HG02852 (cell line): ENCODE measurements around the gene SHROOM3.

Experiments used
- ATAC-seq: cut with Tn5 transposase; IDR thresholded peaks from one replicate; pipeline ENCODE4 v1.9.1; 2021; ENCODE audit warnings: mild to moderate bottlenecking, moderate library complexity; ENCODE audit not compliant: unreplicated experiment

The SHROOM3 gene

DNA sequence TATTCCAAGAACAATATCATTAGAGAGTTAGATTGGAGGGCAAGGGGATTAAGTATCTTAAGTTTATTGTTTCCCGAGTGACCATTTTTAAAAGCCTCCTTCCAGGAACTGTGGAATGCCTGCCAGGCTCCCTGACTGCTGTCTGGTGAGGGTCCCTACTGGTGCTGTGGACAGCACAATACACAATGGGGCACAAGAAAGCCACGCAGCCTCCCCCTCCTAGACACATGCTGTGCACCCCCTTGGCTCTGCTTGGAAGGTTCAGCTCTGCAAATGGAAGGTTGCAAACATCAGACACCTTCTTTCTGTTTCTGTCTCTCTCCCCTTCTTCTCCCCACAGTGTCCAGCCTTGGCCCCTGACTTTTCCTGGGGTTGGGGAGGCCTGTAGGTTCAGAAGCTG, 153.2 kb downstream of the SHROOM3 start:
- no peak for ATAC-seq

DNA sequence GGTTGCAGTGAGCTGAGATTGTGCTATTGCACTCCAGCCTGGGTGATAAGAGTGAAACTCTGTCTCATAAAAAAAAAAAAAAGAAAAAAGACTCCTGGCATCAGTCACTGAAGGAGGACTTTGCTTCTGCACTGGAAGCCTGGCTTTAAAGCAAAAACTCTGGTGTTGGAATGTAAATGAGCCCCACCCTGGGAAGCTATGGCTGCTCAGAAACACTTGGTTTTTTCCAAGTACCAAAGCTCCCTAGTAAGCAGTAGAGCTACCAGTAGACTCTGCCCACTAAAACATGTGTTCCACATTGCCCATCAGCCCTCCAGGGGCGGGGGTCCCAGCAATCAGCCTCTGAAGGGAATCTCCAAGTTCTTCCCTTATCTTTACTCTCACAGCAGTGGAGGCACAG, 154.4 kb downstream of the SHROOM3 start:
- no peak for ATAC-seq

DNA sequence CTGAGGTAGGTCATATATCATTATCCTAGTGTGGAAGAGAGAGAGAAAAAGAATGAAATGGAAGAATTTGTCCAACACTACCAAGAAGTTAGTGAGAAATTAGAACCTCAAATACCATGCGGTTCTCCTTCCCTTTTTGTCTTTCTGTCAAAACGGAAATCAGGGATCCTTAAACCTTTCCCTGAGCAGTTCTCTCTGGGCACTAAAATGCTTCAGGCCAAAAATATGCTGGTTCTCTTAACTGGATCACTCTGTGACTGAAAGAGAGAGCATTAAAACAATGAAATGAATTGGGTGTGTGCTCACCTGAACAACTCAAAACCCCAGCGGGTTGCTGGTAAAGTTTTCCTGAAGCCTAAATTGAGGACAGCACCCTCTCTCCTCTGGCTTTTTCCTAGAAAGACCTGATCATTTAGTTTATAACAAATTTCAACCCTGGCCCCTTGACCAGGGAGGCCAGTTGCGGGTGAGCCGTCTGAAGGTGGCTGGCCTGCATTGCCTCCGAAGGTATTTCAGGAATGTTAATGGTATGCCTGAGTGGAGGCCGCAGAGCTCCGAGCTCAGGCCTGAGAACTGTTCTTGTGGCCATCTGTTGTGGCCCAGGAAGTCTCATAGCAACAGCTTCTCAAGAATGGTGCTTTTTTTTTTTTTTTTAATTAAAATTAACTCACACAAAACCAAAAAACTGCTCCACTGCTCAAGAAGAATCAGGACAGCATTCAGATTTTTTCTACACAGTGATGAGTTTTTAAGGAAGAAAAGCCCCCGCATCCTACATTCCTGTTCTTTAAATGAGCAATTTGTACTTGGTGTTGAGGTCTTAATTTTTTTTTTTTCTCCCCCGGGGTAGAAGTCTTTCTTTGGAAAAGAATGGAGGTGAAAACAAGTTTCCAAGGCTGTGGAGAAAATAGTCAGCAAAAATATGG, 155.1 kb downstream of the SHROOM3 start:
- no peak for ATAC-seq

DNA sequence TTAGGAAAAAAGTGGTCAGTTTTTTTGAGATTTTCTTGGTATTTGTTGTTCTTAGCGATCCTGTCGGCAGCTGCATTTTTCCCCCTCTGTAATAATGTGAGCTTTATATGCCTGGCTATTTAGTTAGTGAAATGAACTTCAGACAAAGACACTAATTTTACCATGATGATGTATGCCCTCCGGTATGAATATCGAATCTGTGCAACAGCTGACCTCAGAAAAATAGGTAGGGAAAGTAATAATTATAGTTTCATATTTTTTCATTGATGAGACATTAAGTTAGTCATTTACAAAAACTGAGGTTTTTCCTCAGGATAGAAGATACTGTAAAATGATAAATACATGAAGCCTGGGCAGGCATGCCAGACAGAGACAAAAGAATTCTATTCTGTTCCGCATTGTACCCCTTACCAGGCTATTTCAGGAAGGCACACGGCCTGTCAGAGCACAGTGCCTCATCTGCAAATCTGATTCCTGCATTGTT, 155.8 kb downstream of the SHROOM3 start:
- ATAC-seq = no peak

DNA sequence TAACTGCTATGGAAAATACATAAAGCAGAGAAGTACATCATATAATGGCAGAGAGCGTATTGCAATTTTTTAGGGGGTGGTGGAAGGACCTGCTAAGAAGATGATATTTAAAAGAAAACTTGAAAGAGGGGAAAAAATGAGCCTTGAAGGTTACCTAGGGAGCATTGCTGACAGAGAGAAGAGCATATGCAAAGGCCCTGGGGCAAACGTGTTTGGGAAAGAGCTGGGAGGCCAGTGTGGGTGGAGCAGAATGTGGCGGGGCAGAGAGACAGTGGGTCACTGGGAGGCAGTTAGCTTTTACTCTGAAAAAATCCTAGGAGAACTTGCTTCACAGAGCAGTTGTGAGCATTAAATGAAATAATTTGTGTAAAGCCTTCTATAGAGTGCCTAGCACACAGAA, 157.0 kb downstream of the SHROOM3 start:
- ATAC-seq = no peak

DNA sequence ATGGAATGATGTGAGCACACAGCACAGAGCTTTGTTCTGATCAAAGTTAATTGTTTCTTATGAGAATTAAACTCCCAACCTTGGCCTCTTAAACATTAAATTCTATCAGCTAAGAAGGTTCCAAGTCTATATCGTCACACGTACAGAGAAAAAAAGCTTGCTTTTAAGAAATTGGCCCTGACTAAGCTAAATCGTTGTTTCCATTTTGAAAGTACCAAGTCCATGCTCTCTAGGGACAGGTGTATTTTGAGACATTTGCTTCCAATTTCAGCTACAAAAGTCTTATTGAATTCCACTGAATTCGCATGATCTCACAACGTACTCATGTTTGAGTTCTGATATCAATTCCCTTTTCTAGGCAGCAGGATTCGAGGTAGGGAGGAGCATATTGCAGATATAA, 157.4 kb downstream of the SHROOM3 start:
- no peak for ATAC-seq

DNA sequence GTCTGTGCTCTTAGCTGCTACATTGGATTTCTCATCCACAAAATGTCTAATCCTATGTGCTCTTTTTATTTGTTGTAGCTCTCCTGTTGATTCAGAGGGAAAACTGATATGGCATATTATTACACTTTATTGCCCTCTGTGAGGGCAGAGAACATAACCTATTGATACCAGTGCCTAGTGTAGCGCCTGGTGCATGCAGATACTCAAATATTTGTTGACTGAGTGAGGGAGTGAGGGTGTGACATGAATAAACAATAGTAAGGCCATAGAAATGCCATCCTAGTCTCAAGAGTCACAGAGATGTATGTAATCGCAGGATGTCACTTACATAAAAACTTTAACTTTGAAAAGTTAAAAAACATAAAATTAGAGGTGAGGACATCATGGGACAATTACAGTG, 159.1 kb downstream of the SHROOM3 start:
- no peak for ATAC-seq

DNA sequence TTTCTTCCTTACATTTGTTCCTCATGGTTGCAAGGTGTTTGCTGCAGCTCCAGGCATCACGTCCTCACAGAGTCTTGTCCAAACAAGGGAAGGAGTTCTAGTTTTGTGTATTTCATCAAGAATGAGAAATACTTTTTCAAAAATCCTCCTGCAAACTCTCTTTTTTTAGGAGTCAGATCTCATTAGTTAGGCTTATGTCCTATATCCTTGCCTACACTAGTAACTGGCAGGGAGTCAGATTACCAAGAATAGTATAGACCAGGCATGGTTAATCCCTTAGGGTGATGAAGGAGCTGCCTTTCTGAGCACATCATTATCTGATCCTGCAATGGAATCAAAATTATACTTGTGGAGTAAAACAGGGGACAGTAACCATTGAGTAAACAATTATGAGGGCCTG, 160.4 kb downstream of the SHROOM3 start:
- ATAC-seq = no peak

DNA sequence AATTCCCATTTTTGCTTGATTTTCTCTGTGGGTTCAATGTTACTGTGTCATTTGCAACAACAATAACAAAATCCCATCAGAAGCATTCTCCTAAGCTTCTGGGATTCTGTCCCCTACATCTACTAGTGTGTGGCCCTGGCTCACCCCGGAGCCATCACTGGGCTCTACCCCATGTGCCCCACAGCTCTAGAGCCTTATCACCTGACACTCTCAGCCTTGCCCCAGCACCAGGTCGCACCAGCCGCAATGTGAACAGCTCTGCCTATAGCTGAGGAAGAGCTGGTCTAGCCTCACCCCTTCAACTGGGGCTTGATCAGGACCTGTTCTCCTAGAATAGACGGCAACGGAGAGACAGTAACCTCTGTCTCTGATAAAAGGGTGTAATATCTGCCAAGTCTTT, 161.7 kb downstream of the SHROOM3 start:
- ATAC-seq = no peak

DNA sequence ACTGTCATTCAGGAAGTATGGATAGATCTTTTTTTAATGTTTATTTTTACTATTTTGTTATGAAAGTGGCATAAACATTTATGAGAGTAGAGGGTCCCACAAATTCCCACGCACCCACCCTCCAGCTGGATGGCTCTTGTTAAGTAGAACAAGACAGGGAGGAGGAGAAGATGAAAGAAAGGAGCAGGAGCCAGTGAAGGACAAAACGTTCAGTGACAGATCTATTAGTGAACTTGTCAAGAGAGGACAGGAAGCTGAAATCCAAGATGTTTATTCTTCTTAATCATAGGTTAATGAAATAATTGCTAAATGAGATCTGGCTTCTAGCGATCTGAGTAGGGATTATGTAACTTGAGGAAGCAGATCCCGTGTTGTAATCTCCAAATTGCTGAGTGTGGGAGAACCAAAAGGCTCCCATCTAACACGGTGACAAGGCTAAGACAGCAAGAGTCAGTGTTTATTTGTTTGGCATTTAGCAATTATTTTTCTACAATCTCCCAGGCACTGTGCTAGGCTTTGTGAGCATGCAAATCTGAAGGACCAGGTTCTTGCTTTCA, 162.5 kb downstream of the SHROOM3 start:
- no peak for ATAC-seq

DNA sequence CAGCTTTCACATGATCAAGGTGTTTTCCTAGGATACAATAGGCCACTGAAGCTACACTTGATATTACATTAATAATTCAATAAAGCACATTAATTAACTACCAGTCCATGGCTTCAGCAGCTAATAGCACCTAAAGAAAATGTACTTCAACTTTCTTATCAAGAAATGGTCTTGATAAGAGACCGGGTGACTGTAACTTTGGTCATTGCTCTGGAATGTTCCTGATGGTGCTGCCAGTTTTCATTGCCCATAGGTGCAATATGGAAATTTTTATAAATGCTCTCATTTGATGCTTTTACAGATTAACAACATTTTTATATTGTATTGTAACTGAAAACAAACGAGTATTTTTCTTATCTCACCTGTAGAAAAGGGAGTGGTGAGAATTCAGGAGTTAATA, 165.4 kb downstream of the SHROOM3 start:
- ATAC-seq = no peak

DNA sequence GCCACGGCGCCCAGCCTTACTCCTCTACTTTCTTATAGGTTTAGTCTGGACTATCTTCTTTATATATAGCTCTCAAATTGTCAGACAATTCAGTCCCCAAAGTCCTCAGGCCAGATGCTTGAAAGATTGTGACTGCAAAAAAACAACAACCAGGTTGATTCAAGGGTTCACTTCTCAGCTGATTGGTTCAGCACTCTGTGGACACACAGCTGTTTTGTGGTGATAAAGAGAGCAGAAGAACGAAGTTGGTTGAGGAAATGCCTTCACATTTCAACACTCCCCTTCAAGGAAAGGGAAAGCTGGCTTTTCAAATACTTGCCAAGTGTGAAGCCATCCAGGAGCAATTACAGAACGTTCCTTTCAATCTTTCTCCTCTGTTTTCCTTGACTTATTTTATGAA, 166.8 kb downstream of the SHROOM3 start:
- no peak for ATAC-seq

DNA sequence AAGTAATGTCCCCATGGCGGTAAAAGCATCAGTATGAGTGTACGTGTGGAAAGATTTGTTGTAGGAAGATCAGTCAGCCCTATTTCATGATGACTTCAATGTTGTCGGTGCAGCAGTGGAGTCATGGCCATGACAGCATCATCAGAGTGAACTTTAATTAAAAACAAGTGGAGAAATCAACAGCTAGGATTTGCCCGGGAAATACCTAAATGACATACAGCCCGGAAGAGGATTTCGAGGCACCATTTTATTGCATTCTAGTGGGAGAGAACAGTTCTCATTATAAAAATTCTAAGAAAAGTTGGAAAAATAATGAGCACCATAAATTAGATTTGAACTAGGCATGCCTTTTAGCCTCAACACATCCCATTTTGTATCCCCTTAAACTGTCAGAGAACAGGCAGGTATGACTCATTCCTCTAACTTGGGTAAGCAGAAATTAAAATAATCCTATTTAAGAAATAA, 170.1 kb downstream of the SHROOM3 start:
- no peak for ATAC-seq

DNA sequence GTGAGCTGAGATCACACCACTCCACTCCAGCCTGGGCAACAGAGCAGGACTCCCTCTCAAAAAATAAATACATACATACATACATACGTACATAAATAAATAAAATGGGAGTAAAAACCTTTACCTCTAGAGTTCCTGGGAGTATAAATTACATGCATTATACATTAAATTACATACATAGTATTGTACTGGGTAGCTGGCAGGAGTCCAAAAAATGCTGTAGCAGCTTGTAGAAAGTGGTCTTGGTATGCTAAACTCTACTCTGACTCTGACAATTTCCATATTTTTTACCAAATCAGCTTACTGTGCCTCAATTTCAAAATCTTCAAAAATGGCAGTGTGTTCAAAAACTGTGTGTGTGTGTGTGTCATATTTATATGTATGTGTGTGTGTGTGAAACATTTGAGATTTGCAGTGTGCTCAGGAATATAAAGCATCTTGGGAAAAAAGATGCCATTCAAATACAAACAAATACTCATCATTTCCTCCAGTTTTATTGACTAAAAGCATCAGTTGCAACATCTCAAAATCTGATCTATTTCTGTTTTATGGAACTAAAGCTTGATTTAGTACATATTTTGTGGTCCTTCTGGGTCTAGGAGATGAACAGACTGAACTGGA, 171.7 kb downstream of the SHROOM3 start:
- no peak for ATAC-seq

DNA sequence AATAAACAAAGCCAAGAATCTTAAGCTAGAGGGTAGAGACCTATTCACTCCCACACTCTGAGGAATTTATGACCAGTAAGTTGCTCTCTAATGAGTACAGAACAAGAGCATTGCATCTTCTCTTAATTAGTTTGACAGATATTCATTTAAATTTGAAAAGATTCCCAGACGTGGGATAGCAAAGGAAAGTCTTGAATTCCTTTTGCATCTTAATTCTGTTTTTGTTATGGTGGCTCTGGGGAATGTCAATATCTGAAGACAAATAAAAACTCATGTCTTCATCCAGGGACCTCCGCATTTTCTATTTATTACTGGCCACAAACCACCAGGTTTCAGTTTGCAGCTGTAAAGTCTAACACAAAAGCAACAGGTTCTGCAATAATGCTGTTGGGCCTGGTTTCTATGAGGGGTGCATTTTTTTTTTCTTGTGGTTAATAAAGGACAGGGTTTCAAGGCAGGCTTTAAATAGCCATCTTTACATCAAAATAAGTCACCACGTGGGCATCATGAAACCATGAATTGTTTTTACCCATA, 172.3 kb downstream of the SHROOM3 start:
- ATAC-seq = peak; percentile 99

DNA sequence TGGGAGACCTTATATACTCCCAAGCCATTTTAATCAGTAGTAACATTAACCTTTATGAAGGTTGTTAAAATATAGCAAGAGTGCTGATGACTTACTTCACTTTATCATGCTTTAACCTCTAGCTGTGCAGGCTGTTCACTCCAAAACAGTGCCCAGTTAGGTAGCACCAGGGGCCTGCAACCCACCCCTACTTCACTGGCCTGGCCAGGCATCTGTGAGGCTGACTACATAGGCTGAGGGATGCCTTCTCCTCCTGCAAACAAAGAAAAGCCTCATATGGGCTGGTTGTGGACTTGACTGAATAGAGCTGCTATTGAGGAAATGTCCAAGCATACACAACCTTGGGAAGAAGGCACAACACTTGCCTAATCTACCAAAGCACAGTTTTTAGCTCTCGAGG, 172.8 kb downstream of the SHROOM3 start:
- no peak for ATAC-seq

DNA sequence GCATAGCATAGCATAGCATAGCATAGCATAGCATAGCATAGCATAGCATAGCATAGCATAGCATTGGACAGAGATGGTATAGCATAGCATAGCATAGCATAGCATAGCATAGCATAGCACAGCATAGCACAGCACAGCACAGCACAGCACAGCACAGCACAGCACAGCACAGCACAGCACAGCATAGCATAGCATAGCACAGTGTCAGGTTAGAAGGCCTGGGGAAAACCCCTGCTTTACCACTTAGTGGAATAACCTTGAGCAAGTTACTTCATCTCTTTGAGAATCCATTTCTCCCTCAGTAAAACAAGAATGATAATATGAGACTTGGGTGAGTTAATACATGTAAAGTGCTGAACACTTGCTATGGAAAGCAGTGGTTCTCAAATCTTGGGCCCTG, 173.5 kb downstream of the SHROOM3 start:
- peak; percentile 37 for ATAC-seq

DNA sequence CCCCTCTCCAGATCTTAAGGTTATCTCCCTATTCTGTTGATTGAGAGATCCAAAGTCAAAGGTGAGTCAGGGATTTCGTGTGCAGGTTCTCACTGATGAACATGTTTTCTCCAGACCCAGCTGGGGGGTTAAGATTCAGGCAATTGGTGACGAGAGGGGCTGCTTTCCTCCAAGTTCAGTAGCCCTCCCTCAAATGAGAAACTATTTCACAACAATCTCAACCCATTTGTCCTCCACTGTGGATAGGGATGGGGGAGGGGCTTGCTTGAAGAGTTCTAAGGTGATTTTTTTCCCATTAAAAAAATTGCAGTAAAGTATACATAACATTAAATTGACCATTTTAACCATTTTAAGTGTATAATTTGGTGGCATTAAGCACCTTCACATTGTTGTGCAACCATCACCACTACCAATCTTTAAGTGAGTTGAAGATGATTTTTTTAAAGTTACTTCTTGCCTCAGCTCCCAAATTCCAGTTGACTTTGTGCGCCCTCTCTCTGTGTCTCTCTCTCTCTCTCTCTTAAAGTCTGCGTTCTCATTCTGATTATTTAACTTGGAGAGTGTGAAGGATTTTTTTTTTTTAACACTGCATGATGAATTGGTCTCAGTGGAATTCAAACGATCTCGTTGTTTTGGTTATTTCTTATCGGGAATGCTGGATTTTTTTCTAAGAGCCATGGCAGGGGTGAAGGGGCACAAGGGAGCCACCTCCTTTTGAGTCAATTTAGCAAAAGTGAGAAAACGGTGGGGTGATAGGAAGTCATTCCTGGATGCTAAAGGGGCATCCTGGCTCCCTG, 175.9 kb downstream of the SHROOM3 start:
- no peak for ATAC-seq

DNA sequence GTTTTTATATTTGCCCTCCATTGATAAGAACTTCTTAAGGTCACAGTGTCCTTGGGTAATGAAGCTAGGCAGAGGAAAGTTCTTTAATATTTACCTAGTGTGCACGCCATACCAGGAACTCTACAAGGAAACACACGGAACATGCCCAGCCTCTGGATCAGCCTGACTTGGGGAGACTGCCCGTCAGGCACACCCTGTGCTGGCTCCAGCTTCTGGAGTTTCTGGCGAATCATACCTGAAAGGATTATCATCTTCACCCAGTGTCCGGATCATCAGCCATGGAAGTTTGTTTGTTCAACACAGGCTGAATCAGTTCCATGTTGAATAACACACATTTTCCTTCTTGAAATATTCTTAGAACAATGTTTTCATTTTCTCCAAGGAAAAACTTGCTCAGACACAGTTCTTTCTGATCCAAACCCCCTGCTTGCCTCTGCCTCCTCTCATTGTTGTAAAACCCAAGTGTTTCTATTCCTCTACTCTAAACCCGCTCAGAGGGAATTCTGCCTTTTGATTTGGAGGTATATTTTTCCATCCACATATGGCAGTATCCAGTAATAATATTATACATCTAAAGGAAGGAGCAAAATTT, 176.7 kb downstream of the SHROOM3 start:
- no peak for ATAC-seq

DNA sequence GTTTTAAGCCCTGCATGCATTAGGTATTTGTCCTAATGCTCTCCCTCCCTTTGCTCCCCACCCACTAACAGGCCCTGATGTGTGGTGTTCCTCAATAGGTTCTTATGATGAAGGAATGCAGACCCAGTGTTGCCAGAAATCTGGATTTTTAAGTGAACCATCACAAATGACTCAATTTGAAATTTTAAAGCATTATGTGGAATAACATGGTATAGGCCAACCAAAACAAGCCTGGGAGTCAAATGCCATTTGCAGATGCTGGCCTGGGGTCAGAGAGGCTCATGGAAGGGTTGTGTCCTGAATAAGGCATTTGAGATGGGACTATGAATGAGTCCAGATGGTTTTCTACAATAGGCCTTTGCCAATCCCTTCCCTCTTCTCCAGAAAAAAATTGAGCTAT, 179.6 kb downstream of the SHROOM3 start:
- ATAC-seq = no peak
